Inflammatory macrophage (primary cell): ENCODE results near the gene TPTE2.
"Not testable (repeated sequence)": the region's sequence is repeated elsewhere in the genome, so short reads cannot be mapped to it uniquely, and the experiment has no call there.

Experiments used
- DNase-seq, 2 donors: peaks; one replicate each; pipeline ENCODE4 v3.0.0-alpha.2; 2020 to 2022
- total RNA-seq, 18 experiments: gene quantifications; one replicate each; lab custom pipeline; 2026; ENCODE audit warnings: mixed read lengths in 6 of 18, inconsistent platforms in 2 of 18; lab: John Stamatoyannopoulos, UW

Gene TPTE2
- total RNA-seq: 0 to 0.25 (median 0) reads per million in 18 experiments

DNA sequence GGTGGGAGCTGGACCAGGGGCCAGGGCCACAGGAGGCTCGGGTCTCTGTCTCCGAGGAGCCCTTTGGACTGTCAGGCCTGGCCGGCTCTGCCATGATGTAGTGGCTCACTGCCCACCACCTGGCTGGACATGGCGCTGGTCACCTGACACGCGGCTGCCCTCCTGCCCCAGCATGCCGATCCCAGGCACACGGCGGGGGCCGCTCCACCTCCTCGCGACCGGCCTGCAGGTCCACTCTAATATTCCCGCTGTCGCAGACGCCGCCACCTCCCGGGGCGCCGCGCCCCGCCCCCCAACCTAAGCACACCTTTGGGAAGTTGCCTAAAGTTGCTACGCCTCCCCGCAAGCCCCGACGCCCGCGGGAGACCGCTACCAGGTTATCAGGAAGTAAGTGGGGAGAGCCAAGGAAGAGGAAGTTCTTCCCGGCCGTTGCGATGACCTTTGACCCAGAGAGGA lies at the start of gene TPTE2:
Gene TPTE2 (minus strand): TSS at position 406 of the 456 bp plus-strand sequence. CDS start 58,298 bp downstream, outside the sequence.
- DNase-seq: not testable (repeated sequence)

DNA sequence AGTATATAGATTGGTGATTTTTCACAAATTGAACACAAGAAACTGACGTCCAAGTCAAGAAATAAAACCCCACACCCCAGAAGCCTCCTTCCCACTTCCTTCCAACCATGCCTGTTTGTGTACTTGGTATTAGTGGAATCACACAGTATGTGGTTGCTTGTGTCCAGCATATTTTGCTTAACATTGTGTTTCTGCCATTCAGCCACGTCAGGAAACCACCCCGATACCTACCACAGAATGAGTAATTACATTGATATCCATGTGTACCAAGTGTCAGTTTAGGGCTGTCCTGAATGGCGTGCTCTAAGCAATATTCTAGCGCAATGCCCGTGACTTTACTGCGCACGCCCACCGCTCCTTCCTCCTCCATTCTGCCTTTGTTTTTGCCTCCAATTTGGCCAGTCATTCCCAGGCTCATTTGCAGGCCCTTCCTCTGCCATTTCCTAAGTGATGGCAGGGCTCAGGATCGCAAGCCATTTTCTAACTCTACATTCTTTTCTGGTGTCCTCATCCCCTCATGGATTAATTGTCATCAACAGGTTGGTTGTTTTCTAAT lies 46.3 kb upstream of the TPTE2 start:
- DNase-seq: no peak

DNA sequence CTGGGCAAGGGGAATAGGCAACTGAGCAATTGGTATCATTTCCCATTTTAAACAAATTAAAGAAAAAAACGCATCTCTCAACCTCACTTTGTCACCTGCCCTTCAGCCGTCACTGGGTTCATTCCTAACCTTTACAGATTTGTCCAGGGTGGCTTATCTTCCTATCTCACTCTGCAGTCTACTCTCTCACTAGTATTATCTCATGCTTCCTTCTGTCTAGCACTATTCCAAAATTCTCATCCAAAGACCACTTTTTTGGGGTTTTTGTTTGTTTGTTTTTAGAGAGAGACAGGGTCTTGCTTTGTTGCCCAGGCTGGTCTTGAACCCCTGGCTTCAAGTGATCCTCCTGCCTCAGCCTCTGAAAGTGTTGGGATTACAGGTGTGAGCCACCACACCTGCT lies 45.4 kb upstream of the TPTE2 start:
- DNase-seq: no peak

DNA sequence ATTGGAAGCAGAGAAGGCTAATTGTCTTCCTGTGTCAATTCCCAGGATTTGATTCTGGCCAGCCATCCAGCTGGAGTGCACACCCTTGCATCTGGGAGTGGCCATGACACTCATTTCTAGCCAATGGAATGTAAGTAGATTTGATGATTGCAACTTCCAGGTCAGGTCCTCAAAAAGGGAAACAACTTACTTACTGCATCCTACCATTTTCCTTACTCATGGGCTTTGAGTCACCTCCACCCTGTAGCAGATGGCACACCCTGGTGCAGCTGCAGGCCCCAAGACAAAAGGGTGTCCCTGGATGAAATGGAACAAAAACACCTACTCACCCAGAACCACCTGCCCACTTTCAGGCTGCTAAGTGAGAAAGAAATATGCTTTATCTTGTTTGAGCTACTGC lies 44.8 kb upstream of the TPTE2 start:
- no peak for DNase-seq

DNA sequence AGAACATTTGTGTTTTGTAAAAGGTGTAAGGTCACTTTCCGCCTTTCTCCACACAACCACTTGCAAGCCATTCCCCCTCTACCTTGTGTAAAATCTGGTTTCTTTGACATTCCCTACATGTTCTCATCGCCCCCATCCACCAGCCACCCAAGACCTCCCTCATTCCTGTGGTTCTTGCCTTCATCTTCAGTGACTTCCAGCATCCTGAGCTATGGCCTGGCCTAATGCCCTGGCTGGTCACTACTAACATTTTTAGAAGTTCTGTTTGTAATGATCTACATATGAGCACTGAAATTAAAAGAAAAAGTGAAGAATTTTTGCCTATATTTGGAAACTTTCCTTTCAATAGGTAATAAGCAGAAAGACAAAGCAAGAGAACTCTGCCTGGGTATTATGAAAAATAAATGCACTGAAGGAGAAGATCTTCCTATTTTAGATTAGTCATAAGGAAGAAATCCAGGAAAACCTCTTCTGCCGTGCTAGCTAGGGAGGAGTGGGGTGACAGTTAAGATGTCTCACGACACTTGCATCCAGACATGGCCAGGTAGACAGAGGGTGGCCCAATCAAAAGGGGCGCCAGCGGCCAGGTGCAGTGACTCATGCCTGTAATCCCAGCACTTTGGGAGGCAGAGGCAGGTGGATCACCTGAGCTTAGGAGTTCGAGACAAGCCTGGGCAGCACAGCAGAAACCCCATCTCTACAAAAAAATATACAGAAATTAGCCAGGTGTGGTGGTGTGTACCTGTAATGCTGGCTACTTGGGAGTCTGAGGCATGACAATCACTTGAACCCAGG lies 44.0 kb upstream of the TPTE2 start:
- DNase-seq: no peak

DNA sequence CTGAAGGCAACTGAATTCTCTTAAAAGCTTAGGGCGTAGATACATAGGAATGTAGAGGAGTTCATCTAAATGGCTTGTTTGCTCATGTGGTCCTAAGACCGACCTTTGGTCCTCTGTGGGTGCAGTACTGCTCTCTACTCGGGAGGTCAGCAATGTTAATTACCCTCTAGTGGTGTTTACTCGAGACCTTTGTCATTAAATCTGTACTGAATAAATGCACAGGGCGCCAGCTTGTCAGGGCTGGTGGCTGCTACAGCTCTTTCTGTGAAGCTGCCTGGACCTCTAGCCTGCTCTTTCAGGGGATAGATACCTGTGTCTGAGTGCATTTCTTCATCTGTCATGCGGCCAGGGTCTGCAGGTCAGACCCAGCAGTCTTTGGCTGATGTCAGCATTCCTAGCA lies 43.0 kb upstream of the TPTE2 start:
- DNase-seq: no peak

DNA sequence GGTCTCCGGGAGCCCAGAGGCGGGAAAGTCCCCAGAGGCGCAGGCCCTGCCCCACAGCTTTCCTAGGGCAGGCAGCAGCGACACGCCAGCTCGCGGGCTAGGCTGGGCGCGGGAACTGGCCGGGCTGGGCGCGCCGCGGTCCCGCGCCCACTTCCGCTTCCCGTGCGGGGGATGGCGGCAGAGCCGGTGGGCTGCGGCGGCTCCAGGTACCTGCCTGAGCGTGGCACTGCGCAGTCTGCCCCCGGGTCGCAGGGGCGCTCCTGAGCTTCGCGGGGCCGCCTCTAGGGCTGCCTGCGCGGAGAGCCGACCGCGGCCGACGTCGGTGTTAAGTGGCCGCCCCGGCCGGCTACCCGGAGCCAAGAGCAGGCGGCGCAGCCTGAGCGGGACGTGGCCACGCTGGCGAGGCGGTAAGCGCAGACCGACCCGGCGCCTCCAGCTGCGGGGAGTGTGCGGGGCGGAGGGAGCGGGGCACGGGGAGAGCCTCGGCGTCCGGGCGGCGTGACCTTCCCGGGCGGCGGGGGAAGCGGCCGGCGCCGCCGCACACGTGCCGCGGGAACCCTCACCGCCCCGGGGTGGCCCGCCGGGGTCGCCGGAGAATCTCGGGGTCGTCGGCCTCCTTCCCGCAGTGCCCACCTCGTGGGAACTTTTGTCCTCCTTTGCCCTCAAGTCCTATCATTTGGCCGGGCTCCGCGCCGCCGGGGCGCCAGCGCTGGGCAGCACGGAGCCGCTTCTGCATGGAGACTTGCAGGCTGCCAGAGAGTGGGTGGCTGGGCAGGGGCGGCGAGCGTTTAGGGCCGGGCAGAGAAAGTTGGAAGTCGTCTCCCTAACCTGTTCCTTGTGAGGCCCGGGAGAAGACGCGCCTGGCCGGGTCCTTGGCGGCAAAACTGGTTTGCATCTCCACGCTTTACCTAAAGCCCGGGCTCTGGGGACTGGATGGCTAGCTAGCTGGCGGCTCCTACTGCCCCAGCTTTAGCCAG lies 40.7 kb upstream of the TPTE2 start:
- no peak for DNase-seq

DNA sequence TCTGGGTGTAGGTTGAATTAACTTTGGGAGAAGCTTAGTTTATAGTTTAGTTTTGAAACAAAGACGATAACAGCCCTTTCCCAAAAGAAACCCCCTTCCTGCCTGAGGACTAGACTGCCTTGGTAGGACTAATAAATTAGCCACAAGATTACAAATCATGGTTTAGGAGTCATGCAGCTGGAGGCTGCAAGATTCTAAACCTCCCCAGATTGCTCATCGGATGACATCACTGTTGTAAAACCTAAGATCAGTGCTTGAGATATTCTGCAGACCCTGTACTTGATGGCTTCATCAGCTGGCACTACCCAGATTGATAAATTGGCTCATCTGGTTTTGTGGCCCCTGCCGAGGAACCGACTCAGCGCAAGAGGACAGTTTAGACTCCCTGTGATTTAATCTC lies 36.2 kb upstream of the TPTE2 start:
- DNase-seq: no peak

DNA sequence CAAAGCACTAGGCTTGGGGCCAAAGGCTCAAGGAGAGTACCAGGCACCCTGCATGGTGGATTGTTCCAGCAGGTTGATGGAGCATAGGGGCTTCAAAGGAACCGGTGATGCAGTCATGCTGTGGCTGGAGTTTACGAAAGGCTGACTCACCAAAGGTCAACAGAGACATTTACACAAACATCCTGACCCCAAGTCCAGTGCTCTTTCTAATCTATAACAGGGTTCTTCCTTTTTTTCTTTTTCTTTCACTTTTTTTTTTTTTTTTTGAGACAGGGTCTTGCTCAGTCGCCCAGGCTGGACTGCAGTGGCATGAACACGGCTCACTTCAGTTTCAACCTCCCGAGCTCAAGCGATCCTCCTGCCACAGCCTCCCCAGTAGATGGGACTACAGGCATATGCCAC lies 35.6 kb upstream of the TPTE2 start:
- no peak for DNase-seq

DNA sequence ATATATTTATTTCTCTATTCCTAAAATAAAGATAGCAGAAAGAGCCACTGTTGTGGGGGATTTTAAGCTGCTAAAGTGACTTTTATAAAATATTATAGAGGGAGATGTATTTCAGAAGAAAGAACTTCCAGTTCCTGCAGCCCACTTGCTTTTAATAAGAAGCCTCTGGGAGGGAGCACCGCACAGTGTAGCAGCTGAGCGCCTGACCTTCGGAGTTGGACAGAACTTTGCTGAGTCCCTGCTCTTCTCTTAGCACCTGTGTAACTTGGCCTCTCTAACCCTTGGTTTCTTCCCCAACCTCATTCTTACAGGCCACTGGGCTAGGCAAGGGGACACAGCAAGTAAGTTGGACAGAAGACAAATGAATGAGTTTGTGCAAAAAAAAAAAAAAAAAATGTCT lies 34.8 kb upstream of the TPTE2 start:
- no peak for DNase-seq

DNA sequence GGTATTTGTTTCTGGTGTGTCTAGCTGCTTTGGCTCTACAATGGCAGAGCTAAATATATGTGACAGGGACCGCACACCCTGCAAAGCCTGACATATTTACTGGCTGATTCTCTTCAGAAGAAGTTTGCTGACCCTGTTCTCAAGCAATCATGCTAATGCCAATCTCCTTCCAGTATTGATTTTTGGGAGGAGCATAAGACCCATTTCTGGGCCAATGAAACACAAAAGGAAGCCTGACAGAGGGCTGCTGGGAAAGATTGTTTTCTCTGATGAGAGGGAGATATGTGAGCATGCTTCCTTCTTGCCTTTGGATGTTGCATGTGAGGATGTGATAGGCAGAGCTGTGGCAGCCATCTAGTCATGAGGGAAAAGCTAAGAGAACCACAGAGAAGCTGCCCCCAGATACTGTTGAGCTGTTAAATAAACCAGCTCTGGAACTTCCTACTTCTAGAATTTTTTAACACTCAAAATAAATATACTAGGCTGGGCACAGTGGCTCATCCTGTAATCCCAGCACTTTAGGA lies 31.4 kb upstream of the TPTE2 start:
- DNase-seq: no peak

DNA sequence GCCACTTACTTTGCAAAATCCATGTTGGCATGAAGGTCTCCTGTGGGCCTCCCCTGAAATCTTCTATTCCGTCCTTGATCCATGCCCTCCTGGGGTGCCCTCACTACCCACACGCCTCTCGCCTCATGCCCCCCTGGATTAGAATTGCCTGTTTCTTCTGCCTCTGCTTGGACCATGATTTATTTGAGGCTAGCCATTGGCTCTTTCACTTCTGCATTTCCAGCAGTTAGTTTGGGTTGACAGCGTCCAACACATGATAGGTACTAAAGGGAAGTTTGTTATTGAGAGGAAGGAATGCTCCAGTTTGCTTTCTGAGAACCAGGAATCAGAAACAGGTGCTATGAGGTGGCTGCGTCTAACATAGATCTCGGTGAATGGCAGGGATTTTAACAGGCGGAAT lies 30.5 kb upstream of the TPTE2 start:
- peak; percentile 14 to 15 for DNase-seq

DNA sequence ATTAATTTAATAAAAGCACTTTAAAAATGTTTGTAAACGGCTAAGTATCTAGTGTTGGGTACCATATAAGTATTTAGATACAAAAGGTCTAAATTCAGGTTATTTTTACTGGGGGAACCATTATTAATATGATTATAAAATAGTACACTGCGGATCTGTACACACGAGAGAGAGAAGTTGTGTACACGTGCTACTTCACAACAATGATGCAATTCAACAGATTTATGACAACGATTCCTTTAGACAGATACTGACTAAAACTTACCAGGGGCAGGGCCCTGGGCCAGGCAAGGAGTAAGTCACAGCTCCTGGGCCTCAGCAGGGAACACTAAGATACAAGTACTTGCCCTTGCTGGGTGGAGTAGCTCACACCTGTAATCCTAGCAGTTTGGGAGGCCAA lies 29.1 kb upstream of the TPTE2 start:
- DNase-seq: no peak

DNA sequence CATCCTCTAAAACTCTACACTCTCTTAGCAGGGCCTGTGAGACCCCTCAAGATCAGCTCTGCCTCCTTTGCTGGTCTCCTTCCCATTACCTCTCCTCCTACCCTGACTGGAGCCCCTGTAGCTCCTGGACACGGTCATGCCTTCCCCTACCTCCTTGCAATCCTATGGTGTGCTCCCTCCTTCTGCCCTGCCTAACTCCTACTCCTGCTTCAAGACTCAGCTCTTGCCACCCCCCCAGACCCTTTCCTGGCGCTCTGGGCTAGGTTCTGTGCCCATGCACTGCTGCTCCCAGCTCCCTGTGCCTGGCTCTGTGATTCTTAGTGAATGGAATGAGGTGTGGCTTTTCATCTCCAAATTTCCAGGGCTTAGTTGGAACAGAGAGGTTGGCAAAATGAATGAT lies 28.0 kb upstream of the TPTE2 start:
- DNase-seq: no peak

DNA sequence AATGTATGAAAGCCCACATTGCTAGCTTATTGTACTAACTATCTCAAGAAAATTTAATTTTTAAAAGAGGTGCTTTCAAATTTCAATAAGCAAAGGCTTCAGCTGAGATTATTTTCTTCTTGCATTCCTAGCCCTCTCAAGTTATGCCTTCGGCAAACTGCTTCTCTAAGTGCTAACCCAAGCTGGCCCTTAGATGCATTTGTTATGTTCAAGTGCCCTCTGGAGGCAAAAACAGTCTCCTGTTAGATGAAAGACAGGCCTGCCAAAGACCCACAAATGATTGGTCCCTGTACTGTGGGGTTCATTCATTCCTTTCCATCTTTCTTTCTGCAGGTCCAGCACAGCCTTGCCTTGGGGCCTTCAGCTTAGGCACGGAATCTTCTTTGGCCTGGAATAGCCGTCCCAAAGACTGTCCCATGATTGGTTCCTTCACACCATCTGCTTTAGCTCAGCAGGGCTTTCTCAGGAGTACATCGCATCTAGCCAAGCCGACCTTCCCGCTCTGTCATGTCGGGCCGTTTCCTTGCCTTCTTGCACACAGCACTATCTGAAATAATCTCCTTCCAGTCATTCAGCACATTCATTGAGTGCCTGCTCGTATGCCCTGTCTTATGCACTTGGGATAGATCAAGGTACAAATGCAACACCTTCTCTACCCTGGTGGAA lies 26.4 kb upstream of the TPTE2 start:
- peak in 1 of 2 donors; percentile 24 for DNase-seq

DNA sequence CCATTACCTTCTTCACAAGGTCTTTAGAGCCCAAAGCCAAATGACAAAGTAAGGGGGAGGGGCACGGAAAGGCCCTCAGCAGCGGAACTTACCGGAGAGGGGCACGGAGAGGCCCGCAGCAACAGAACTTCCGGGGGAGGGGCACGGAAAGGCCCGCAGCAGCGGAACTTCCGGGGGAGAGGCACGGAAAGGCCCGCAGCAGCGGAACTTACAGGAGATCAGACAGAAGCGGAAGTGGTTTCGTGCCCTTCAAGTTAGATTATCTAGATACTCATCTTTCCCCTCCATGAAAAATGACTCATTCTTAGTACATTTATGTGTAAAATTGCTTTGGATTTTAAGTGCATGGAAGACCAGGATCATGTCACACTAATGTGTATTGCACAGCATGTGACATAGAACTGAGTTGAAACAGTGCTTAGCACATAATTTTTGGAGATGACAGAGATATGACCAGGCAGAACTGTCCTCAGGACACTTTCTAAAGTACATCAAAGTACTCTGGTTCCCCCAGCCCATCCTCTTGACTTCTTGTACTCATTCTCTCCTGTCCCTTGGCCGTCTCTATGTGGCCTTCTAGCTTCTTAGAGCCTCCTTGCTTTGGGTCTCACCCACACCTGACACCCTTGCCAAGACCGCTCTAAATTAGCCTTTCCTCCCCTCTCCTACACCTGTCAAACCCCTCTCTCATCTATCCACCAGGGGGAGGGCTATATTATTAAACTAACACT lies 25.7 kb upstream of the TPTE2 start:
- peak; percentile 55 to 56 for DNase-seq

DNA sequence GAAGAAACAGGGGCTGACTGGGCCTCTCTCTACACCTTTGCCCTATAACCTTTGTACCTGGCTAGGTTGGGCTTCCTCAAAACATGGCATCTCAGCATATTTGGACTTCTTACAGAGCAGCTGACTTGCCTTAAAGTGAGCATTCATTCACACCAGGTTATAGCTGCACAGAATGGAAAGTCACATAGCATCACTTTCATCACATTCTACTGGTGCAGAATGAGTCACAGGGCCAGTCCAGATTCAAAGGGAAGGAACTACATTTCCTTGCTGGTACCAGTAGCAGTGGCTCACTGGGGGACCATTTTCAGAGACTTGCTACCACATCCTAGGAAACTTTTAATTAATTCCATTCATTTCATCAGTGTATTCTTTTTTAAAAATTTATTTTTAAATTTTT lies 20.3 kb upstream of the TPTE2 start:
- DNase-seq: no peak

DNA sequence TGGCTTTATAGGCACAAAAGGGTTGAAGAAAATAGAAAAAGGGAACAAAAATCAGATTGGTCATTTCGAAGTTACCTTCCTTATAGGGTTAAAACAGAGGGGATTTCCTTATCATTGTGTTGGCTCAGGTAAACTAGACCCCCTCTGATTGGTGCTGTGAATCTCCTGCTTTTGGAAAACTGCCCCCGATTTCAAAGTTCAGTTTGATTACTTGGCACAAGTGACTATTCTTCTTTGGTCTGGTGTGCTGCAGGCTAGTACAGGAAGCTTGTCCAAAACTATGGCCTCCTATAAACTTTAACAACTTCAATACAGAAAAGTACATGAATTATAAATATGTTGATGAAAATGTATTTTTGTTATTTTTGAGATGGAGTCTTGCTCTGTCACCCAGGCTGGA lies 13.9 kb upstream of the TPTE2 start:
- DNase-seq: no peak

DNA sequence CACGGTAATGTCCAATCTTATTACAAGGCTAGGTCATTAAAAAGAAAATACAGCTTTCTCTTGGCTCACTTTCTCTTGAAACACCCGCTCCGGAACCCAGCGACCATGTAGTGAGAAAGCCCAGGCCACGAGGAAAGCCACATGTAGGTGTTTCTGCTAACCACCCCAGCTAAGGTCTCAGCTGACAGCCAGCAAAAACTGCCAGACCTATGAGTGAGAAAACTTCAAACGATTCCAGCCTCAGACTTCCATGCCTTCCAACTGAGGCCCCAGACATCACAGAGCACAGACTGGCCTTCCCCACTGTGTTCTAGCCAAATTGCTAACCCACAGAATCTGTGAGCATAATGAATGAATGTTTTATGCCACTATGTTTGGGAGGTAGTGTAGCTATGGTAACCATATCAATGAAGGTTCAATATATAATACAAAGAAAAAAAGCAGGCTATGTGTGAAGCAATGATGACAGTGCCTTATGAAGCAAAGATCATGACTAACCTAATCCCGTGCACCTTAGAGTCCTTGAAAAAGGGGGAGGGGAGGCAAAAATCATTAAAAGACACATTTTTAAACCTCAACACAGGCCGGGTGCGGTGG lies 11.9 kb upstream of the TPTE2 start:
- DNase-seq: no peak

DNA sequence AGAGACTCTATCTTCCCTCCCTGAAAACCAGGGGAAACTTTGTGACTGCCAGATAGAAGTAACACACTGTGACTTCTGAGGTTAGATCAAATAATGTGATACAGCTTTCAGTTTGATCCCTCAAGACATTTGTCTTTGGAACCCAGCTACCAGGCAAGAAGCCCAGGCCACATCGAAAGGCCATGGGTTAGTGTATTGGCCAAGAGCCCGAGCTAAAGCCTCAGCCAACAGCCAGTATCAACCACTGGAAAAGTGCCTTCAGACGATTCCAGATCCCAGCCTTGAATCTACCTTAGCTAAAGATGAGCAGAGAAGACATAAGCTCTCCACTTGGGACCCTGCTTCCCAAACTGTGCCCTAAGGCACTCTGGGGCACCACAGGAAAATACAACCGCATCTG lies 10.9 kb upstream of the TPTE2 start:
- no peak for DNase-seq
